Measurements from ENCODE around the gene TCTN3. TPM values are rescaled to one million over a fixed set of nuclear protein-coding genes. Genes with fewer than 3 reads are reported as not detected.

TCTN3 gene
- total and polyA plus RNA-seq, 2 of the 4 experiments (the other 2 are of a cell fraction), result 26.9 to 35.1 TPM

DNA sequence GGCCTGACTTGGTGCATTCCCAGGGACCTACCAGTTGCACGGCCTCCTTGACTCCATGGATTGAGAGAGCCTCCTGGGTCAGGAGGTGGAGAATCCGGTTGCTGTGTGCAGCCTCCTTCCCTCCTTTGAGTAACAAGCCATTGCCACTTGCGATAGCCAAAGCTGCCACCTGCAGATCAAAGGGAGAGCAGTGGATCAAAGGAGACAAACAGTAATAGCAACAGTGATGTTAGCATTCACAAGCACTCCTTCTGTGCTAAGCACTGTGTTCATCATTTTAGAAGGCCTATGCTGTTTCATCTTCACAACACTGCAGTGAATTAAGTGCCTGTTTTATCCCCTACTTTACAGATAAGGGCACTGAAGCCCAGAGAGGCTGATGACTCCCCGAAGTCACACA, 77.3 kb downstream of the TCTN3 start:
- no peak overlapping the region for H2BK15ac ChIP-seq (ENCODE audit: low read depth, low read length)
- H4K20me1 ChIP-seq (ENCODE audit: insufficient read depth, low read length), result no peaks in the 10 kb centered on the region; the same call in 1 of the 2 replicates
- BruUV-seq (replicated peaks), result no TSS peak
- no peak overlapping the region for H4K91ac ChIP-seq (ENCODE audit: insufficient read depth, low read depth, low read length)
- H3K4ac ChIP-seq (ENCODE audit: low read depth, low read length), result no peak overlapping the region
- CTCF ChIA-PET, result no interaction called here
- no peaks in the 10 kb centered on the region for H3K9me3 ChIP-seq (ENCODE audit: control insufficient read depth, insufficient read depth, low read length)
- no peak overlapping the region for H3K14ac ChIP-seq (replicated peaks; ENCODE audit: low read depth, low read length)
- no peak overlapping the region for H2AK5ac ChIP-seq (ENCODE audit: low read depth, low read length)
- H3K9ac ChIP-seq (ENCODE audit: low read depth, low read length), result no peak overlapping the region
- H3K23ac ChIP-seq (ENCODE audit: low read depth, low read length), result no peak overlapping the region
- H3K4me3 ChIP-seq (ENCODE audit: insufficient read depth, low read depth, low read length), result no peak overlapping the region
- no peak overlapping the region for H3K18ac ChIP-seq (ENCODE audit: low read depth, low read length)
- H4K8ac ChIP-seq (ENCODE audit: low read depth in 2 of 2, low read length in 2 of 2), result no peak overlapping the region
- POLR2A ChIA-PET (ENCODE audit: unreplicated experiment), result no interaction called here
- in situ Hi-C loops (cut with MboI; ENCODE audit: low sequenced_read_pairs), result no loop called here
- H3K79me1 ChIP-seq (ENCODE audit: low read depth in 1 of 2, low read length in 2 of 2), result peaks cover 7 to 16% of the 10 kb centered on the region in 2 experiments; a peak in 3 of 4 replicates
- dilution Hi-C loops (cut with HindIII; ENCODE audit: low sequenced_read_pairs, unreplicated experiment), result no loop called here
- H2AFZ ChIP-seq (replicated peaks; ENCODE audit: low read length, poor library complexity), result no peak overlapping the region
- ATAC-seq (ENCODE audit: low read depth) (no peak), DNase-seq (no peak)
- no peak overlapping the region for H2BK20ac ChIP-seq (ENCODE audit: low read depth, low read length)
- no peak overlapping the region for H3K27ac ChIP-seq (ENCODE audit: insufficient read depth, low read length)
- no peak overlapping the region for H4K5ac ChIP-seq (ENCODE audit: low read depth, low read length)
- H2BK5ac ChIP-seq (ENCODE audit: low read depth, low read length, poor library complexity, severe bottlenecking), result no peak overlapping the region
- H3K27me3 ChIP-seq (ENCODE audit: control insufficient read depth, insufficient read depth, low read length), result no peaks in the 10 kb centered on the region
- no peaks in the 10 kb centered on the region for H3K4me1 ChIP-seq (ENCODE audit: control insufficient read depth, insufficient read depth, low read length)
- peaks cover 3% of the 10 kb centered on the region; the same call in 1 of the 2 replicates for H3K9me1 ChIP-seq (ENCODE audit: insufficient read depth, low read length)
- WGBS, 2 experiments (ENCODE audit: extremely low coverage in 2 of 2, insufficient read length in 1 of 2), result no CpG with 5 or more reads among the region's 4 CpGs
- H3K56ac ChIP-seq (ENCODE audit: extremely low read depth, insufficient read depth, low read length), result no peak overlapping the region
- no peak overlapping the region for H2BK120ac ChIP-seq (ENCODE audit: low read depth, low read length)
- H3K4me2 ChIP-seq (ENCODE audit: low read depth, low read length), result no peak overlapping the region
- H2AK9ac ChIP-seq (replicated peaks; ENCODE audit: low read depth, low read length, poor library complexity), result no peak overlapping the region
- TF ChIP-seq SMC3 (IDR thresholded peaks at IDR 0.05; ENCODE audit: low read depth, low read length) (no peak), MAZ (IDR thresholded peaks at IDR 0.05; ENCODE audit: borderline replicate concordance, low read depth, low read length) (no peak), RAD21 (IDR thresholded peaks at IDR 0.05; ENCODE audit: low read length) (no peak), RFX5 (IDR thresholded peaks at IDR 0.05; ENCODE audit: low read depth, low read length) (no peak), MXI1 (IDR thresholded peaks at IDR 0.05; ENCODE audit: borderline replicate concordance, low read depth, low read length) (no peak), MAFK (IDR thresholded peaks at IDR 0.05; ENCODE audit: low read depth, low read length) (no peak), BHLHE40 (IDR thresholded peaks at IDR 0.05; ENCODE audit: low read depth, low read length) (no peak), POLR2A (IDR thresholded peaks at IDR 0.05; ENCODE audit: low read depth, low read length) (no peak)
- TF ChIP-seq, protein P1, sequence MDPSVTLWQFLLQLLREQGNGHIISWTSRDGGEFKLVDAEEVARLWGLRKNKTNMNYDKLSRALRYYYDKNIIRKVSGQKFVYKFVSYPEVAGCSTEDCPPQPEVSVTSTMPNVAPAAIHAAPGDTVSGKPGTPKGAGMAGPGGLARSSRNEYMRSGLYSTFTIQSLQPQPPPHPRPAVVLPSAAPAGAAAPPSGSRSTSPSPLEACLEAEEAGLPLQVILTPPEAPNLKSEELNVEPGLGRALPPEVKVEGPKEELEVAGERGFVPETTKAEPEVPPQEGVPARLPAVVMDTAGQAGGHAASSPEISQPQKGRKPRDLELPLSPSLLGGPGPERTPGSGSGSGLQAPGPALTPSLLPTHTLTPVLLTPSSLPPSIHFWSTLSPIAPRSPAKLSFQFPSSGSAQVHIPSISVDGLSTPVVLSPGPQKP (IDR thresholded peaks at IDR 0.05; ENCODE audit: borderline replicate concordance, low read depth, low read length), result no peak
- TF ChIP-seq, protein P2, sequence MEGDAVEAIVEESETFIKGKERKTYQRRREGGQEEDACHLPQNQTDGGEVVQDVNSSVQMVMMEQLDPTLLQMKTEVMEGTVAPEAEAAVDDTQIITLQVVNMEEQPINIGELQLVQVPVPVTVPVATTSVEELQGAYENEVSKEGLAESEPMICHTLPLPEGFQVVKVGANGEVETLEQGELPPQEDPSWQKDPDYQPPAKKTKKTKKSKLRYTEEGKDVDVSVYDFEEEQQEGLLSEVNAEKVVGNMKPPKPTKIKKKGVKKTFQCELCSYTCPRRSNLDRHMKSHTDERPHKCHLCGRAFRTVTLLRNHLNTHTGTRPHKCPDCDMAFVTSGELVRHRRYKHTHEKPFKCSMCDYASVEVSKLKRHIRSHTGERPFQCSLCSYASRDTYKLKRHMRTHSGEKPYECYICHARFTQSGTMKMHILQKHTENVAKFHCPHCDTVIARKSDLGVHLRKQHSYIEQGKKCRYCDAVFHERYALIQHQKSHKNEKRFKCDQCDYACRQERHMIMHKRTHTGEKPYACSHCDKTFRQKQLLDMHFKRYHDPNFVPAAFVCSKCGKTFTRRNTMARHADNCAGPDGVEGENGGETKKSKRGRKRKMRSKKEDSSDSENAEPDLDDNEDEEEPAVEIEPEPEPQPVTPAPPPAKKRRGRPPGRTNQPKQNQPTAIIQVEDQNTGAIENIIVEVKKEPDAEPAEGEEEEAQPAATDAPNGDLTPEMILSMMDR (conservative IDR thresholded peaks at IDR 0.05; ENCODE audit: low read depth, low read length), result no peak
- intact Hi-C loops (cut with micrococcal nuclease), result no loop called here
- peaks cover 63% of the 10 kb centered on the region for H3K36me3 ChIP-seq (ENCODE audit: control insufficient read depth, insufficient read depth, low read length)
